Measurements from ENCODE around the gene TSC2. TPM values are rescaled to one million over a fixed set of nuclear protein-coding genes. Genes with fewer than 3 reads are reported as not detected.
A peak's percentile ranks its signal among the peaks of the same experiment; 100 is the strongest.
"Not testable (repeated sequence)": the region's sequence is repeated elsewhere in the genome, so short reads cannot be mapped to it uniquely, and the experiment has no call there.

The TSC2 gene
- polyA plus RNA-seq, 2 donors, result 31.1 to 66.6 TPM

DNA sequence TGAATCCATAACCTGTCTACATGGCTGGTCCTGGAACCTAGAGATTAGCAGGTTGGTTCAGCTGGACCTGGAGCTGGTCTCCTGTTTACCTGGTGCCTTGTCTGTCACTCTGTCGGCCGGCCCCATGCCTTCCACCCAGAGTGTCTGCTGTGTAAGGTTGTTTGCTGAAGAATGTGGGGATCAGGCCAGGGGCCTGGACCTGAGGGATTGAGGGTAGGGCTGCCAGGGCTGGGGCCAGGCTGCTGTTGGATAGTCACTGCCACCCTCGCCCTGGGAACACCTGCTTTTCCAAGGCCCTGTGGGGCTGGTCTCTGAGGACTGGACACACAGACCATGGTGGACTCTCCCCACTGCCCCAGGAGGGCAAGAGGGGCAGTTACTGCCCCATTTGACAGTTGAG, 19.6 kb upstream of the TSC2 start:
- WGBS, 2 donors, result 73 to 75% methylated on average over 3 of the region's 3 CpGs
- H3K27ac ChIP-seq (ENCODE audit: low read depth in 2 of 2, low read length in 1 of 2), result peak overlapping the region in 1 of 2 donors; percentile 26
- H3K4me3 ChIP-seq (ENCODE audit: low read depth in 1 of 2, low read length in 2 of 2), result peak overlapping the region; percentile 55 to 63
- no peaks in the 10 kb centered on the region for H3K36me3 ChIP-seq (ENCODE audit: control insufficient read depth in 2 of 2, insufficient read depth in 2 of 2, low read length in 1 of 2)
- peaks cover 7 to 18% of the 10 kb centered on the region in 2 donors for H3K4me1 ChIP-seq (ENCODE audit: control insufficient read depth in 2 of 2, insufficient read depth in 2 of 2, low read length in 1 of 2)
- H3K27me3 ChIP-seq (ENCODE audit: control insufficient read depth in 1 of 2, insufficient read depth in 2 of 2, low read length in 2 of 2), result no peaks in the 10 kb centered on the region
- no peaks in the 10 kb centered on the region for H3K9me3 ChIP-seq (ENCODE audit: control insufficient read depth in 2 of 2, insufficient read depth in 1 of 2, low read depth in 1 of 2, low read length in 1 of 2)

DNA sequence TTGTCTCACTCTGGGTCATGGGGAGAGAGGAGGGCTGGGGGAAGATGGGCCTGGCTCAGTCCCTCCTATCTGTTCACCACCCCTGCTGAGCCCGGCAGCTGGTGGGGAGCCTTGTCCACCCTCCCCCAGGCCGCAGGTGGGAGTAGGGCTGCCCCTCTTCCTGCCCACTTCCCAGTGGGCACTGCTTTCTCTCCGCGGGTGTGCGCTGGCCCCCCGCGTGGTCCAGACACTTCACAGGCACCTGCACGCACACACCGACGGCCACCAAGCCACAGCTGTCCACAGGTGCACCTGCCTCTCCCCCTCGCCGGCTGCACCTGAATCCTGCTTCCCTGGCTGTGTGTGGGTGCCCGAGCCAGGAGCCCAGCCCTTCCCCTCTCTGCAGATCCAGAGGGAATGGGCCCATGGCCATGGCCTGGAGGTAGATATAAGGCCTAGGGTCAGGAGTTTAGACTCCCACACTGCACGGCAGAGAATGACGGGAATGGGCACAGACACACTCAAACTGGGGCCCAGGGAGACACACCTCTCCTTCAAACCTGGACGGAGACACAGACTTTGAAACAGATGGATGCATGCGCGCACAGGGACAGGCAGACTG, 19.1 kb upstream of the TSC2 start:
- H3K4me1 ChIP-seq (ENCODE audit: control insufficient read depth in 2 of 2, insufficient read depth in 2 of 2, low read length in 1 of 2), result peaks cover 5 to 15% of the 10 kb centered on the region in 2 donors
- no peak overlapping the region for H3K27ac ChIP-seq (ENCODE audit: low read depth in 2 of 2, low read length in 1 of 2)
- no peaks in the 10 kb centered on the region for H3K36me3 ChIP-seq (ENCODE audit: control insufficient read depth in 2 of 2, insufficient read depth in 2 of 2, low read length in 1 of 2)
- H3K4me3 ChIP-seq (ENCODE audit: low read depth in 1 of 2, low read length in 2 of 2), result no peak overlapping the region
- H3K27me3 ChIP-seq (ENCODE audit: control insufficient read depth in 1 of 2, insufficient read depth in 2 of 2, low read length in 2 of 2), result no peaks in the 10 kb centered on the region
- 80 to 85% methylated on average over 18 of the region's 18 CpGs for WGBS, 2 donors
- no peaks in the 10 kb centered on the region for H3K9me3 ChIP-seq (ENCODE audit: control insufficient read depth in 2 of 2, insufficient read depth in 1 of 2, low read depth in 1 of 2, low read length in 1 of 2)

DNA sequence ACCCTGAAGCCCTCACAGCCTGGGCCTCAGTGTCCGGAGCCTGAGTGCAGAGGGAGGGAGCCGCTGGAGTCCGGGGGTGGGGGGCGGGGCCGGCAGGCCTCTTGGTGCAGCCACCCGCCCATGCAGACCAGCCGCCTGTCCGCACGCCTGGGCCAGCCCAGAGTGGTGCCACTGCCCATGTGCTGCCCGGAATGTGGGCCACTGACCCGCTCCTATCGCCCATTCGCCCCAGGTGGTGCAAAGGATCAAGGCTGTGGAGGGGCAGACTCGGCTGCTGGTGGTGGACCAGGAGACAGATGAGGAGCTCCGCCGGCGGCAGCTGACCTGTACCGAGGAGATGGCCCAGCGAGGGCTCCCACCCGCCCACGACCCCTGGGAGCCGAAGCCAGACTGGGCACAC, 18.4 kb upstream of the TSC2 start:
- H3K9me3 ChIP-seq (ENCODE audit: control insufficient read depth in 2 of 2, insufficient read depth in 1 of 2, low read depth in 1 of 2, low read length in 1 of 2), result no peaks in the 10 kb centered on the region
- 72 to 80% methylated on average over 20 to 22 of the region's 22 CpGs for WGBS, 2 donors
- H3K27me3 ChIP-seq (ENCODE audit: control insufficient read depth in 1 of 2, insufficient read depth in 2 of 2, low read length in 2 of 2), result no peaks in the 10 kb centered on the region
- H3K4me1 ChIP-seq (ENCODE audit: control insufficient read depth in 2 of 2, insufficient read depth in 2 of 2, low read length in 1 of 2), result peaks cover 4 to 15% of the 10 kb centered on the region in 2 donors
- H3K4me3 ChIP-seq (ENCODE audit: low read depth in 1 of 2, low read length in 2 of 2), result no peak overlapping the region
- no peaks in the 10 kb centered on the region for H3K36me3 ChIP-seq (ENCODE audit: control insufficient read depth in 2 of 2, insufficient read depth in 2 of 2, low read length in 1 of 2)
- H3K27ac ChIP-seq (ENCODE audit: low read depth in 2 of 2, low read length in 1 of 2), result no peak overlapping the region

DNA sequence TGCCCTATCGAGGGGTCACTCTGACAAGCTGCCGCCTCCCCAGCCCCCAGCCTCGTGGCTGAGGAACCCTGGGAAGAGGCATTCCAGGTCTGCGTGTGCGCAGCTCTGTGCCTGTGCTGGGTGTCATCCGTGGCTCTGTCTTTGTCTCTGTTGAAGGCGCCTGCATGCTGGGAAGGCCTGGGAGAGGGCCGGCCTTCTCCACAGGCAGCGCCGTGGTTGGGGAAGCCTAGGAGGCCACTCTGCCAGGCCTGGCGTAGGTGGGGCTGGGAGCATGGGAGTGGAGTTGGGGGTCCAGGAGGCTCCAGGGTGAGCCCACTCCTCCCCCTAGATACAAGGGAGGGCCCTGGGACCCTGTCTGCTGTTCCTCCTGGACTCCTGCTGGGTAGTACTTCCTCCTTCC, 17.7 kb upstream of the TSC2 start:
- H3K9me3 ChIP-seq (ENCODE audit: control insufficient read depth in 2 of 2, insufficient read depth in 1 of 2, low read depth in 1 of 2, low read length in 1 of 2), result no peaks in the 10 kb centered on the region
- no peaks in the 10 kb centered on the region for H3K27me3 ChIP-seq (ENCODE audit: control insufficient read depth in 1 of 2, insufficient read depth in 2 of 2, low read length in 2 of 2)
- H3K4me3 ChIP-seq (ENCODE audit: low read depth in 1 of 2, low read length in 2 of 2), result no peak overlapping the region
- peaks cover 4 to 16% of the 10 kb centered on the region in 2 donors for H3K4me1 ChIP-seq (ENCODE audit: control insufficient read depth in 2 of 2, insufficient read depth in 2 of 2, low read length in 1 of 2)
- H3K36me3 ChIP-seq (ENCODE audit: control insufficient read depth in 2 of 2, insufficient read depth in 2 of 2, low read length in 1 of 2), result no peaks in the 10 kb centered on the region
- WGBS, 2 donors, result 83 to 87% methylated on average over 11 of the region's 11 CpGs
- peak overlapping the region in 1 of 2 donors; percentile 26 for H3K27ac ChIP-seq (ENCODE audit: low read depth in 2 of 2, low read length in 1 of 2)

DNA sequence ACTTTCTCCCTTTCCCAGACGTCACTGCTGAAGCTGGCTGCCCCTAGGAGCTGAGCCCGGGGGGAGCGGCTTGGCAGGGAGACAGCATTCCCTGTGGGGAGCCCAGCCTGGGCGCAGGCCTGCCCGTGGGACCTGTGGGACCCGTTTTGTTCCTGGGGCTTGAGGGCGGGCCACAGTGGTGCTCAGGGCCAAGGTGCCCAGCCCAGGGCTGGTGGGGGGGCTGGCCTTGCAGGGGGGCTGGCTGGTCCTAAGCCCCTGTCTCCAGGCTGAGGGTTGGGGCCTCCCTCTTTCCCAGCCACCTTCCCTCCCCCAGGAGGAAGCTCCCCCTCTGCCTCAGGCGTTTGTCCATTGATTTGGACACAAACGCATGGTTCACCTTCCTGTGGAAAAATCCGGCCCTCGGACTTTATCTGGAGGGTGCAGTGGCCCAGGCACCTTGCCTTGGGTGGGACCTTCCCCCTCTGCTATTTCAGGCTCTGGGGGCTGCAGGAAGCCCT, 16.7 kb upstream of the TSC2 start:
- no peaks in the 10 kb centered on the region for H3K27me3 ChIP-seq (ENCODE audit: control insufficient read depth in 1 of 2, insufficient read depth in 2 of 2, low read length in 2 of 2)
- H3K4me1 ChIP-seq (ENCODE audit: control insufficient read depth in 2 of 2, insufficient read depth in 2 of 2, low read length in 1 of 2), result peaks cover 7 to 19% of the 10 kb centered on the region in 2 donors
- no peaks in the 10 kb centered on the region for H3K9me3 ChIP-seq (ENCODE audit: control insufficient read depth in 2 of 2, insufficient read depth in 1 of 2, low read depth in 1 of 2, low read length in 1 of 2)
- no peaks in the 10 kb centered on the region for H3K36me3 ChIP-seq (ENCODE audit: control insufficient read depth in 2 of 2, insufficient read depth in 2 of 2, low read length in 1 of 2)
- no peak overlapping the region for H3K4me3 ChIP-seq (ENCODE audit: low read depth in 1 of 2, low read length in 2 of 2)
- 49 to 63% methylated on average over 11 of the region's 11 CpGs for WGBS, 2 donors
- H3K27ac ChIP-seq (ENCODE audit: low read depth in 2 of 2, low read length in 1 of 2), result peak overlapping the region in 1 of 2 donors; percentile 39

DNA sequence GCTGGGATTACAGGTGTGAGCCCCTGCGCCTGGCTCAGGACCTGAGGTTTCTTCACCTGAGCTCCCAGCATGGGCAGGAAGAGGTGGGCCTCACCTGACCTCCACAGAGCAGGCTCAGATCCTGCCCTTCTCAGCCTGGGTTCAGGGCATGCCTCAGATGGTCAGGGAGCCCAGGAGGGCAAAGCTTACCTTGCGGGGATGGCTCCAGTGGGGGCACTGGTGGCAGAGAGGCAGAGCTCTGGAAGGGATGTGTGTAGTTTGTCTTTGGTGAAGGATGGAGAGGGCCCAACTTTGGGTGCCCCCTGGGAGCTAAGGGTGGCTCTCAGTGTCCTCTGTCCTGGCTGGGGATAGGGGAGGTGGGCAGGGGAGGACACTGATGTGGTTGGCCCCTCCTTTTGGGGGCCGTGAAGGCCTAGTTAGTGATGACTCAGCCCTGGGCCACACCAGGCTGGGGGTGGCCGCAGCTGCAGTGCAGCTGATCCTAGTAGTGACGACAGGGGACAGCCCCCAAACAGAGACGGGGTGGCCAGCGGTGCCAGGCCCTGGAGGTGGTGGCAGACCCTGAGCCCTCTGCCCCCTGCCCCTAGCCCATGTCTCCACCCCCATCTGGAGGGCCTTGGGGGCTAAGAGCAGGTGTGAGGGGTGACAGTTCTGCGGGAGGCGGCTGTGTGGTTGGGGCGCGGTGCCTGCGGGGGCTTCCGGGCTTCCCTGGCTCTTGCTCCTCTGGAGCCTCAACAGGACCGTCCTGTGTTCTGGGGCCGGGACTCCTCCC, 15.3 kb upstream of the TSC2 start:
- Histone ChIP-seq H3K27me3 (ENCODE audit: control insufficient read depth in 1 of 2, insufficient read depth in 2 of 2, low read length in 2 of 2) (no peaks in the 10 kb centered on the region), H3K36me3 (ENCODE audit: control insufficient read depth in 2 of 2, insufficient read depth in 2 of 2, low read length in 1 of 2) (peaks cover 0 to 7% of the 10 kb centered on the region in 2 donors), H3K4me3 (ENCODE audit: low read depth in 1 of 2, low read length in 2 of 2) (no peak overlapping the region), H3K4me1 (ENCODE audit: control insufficient read depth in 2 of 2, insufficient read depth in 2 of 2, low read length in 1 of 2) (peaks cover 3 to 21% of the 10 kb centered on the region in 2 donors), H3K9me3 (ENCODE audit: control insufficient read depth in 2 of 2, insufficient read depth in 1 of 2, low read depth in 1 of 2, low read length in 1 of 2) (no peaks in the 10 kb centered on the region), H3K27ac (ENCODE audit: low read depth in 2 of 2, low read length in 1 of 2) (peak overlapping the region; percentile 82 to 86)
- WGBS, 2 donors, result 66 to 81% methylated on average over 13 to 15 of the region's 15 CpGs

DNA sequence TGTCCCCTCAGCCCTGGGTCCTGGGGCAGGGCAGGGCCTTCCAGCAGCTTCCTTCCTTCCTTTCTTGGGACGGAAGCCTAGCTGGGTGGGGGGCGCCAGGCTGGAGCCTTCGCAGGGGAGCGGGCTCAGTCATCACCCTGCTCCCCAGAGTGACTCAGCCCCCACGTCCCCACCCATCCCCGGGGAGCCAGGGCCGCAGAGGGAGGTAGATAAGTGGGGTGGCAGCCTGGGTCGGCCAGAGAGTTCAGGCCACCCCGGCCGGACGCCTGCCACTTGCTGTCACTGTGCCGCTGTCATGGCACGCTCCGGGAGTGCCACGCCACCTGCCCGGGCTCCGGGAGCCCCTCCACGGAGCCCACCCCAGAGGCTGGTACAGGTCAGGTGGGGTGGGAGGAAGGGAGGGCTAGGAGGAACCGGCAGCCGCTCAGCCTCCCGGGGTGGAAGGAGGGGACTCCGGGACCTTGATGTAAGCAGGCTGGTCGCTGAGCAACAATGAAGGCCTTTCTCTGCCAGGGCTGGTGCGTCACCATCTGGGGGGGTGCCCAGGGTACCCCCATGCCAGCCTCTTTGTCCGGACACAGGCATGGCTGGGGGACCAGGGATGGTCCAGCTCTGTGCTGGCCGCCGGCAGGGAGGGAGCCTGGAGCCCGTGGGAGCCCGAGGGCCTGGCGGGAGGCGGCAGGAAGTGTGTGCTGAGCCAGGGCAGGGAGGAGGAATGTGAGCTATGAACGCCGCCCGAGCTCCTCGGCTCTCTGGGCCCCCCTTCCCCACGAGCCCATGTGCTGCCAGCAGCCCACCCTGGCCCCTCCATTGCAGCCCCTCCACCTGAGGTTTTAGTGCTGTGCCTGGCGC, 14.5 kb upstream of the TSC2 start:
- Histone ChIP-seq H3K36me3 (ENCODE audit: control insufficient read depth in 2 of 2, insufficient read depth in 2 of 2, low read length in 1 of 2) (peaks cover 0 to 7% of the 10 kb centered on the region in 2 donors), H3K27me3 (ENCODE audit: control insufficient read depth in 1 of 2, insufficient read depth in 2 of 2, low read length in 2 of 2) (no peaks in the 10 kb centered on the region), H3K9me3 (ENCODE audit: control insufficient read depth in 2 of 2, insufficient read depth in 1 of 2, low read depth in 1 of 2, low read length in 1 of 2) (no peaks in the 10 kb centered on the region), H3K4me1 (ENCODE audit: control insufficient read depth in 2 of 2, insufficient read depth in 2 of 2, low read length in 1 of 2) (peaks cover 3 to 17% of the 10 kb centered on the region in 2 donors), H3K27ac (ENCODE audit: low read depth in 2 of 2, low read length in 1 of 2) (peak overlapping the region; percentile 82 to 86), H3K4me3 (ENCODE audit: low read depth in 1 of 2, low read length in 2 of 2) (peak overlapping the region; percentile 8 to 38)
- WGBS, 2 donors, result 27 to 39% methylated on average over 28 to 37 of the region's 37 CpGs

DNA sequence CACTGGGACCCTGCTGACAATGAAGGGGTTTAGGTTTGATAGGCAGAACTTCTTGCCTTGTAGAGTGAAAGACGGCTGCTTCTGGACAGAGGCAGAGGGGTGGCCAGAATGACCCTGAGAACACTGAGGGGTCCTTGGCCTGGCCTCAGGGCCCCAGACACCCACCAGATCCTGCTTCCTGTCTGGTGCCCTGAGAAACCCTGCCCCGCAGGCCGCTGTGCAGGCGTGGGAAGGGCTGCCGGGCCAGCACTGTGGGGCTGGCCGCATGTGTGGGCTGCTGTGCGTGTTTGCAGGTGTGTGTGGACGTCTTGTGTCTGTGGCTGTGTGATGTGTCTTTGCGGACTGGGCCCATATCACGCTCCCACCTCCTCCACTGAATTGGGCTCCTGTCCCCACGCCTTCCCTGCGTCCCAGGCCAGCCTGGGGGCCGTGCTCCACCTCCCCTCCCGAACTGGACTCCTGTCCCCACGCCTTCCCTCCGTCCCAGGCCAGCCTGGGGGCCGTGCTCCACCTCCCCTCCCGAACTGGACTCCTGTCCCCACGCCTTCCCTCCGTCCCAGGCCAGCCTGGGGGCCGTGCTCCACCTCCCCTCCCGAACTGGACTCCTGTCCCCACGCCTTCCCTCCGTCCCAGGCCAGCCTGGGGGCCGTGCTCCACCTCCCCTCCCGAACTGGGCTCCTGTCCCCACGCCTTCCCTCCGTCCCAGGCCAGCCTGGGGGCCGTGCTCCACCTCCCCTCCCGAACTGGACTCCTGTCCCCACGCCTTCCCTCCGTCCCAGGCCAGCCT, 13.7 kb upstream of the TSC2 start:
- peak overlapping the region; percentile 82 to 86 for H3K27ac ChIP-seq (ENCODE audit: low read depth in 2 of 2, low read length in 1 of 2)
- H3K27me3 ChIP-seq (ENCODE audit: control insufficient read depth in 1 of 2, insufficient read depth in 2 of 2, low read length in 2 of 2); H3K36me3 ChIP-seq (ENCODE audit: control insufficient read depth in 2 of 2, insufficient read depth in 2 of 2, low read length in 1 of 2); H3K9me3 ChIP-seq (ENCODE audit: control insufficient read depth in 2 of 2, insufficient read depth in 1 of 2, low read depth in 1 of 2, low read length in 1 of 2): not testable (repeated sequence)
- peaks cover 3 to 17% of the 10 kb centered on the region in 2 donors for H3K4me1 ChIP-seq (ENCODE audit: control insufficient read depth in 2 of 2, insufficient read depth in 2 of 2, low read length in 1 of 2)
- peak overlapping the region in 1 of 2 donors; percentile 38 for H3K4me3 ChIP-seq (ENCODE audit: low read depth in 1 of 2, low read length in 2 of 2)
- 56 to 68% methylated on average over 12 to 16 of the region's 32 CpGs for WGBS, 2 donors

Data from esophagus (tissue), 2 donors.